Stomach smooth muscle (tissue), 2 donors: ENCODE measurements around the gene AGBL1.

ENCODE experiments used
- H3K27ac ChIP-seq: one replicate; pipeline ENCODE4 v1.7.0; 2013; ENCODE audit warnings: mild to moderate bottlenecking, low read length, inconsistent platforms
- H3K27me3 ChIP-seq, 2 donors: one replicate each; pipeline ENCODE4 v1.7.0; 2013; ENCODE audit warnings: low read length in 2 of 2; ENCODE audit not compliant: insufficient read depth in 2 of 2, control insufficient read depth in 1 of 2
- H3K36me3 ChIP-seq, 2 donors: one replicate each; pipeline ENCODE4 v1.7.0; 2013; ENCODE audit warnings: low read length in 2 of 2; ENCODE audit not compliant: control insufficient read depth in 2 of 2, insufficient read depth in 2 of 2
- H3K4me1 ChIP-seq: one replicate; pipeline ENCODE4 v1.7.0; 2013; ENCODE audit warnings: low read length; ENCODE audit not compliant: control insufficient read depth, insufficient read depth
- H3K4me3 ChIP-seq, 2 donors: one replicate each; pipeline ENCODE4 v1.7.0; 2013; ENCODE audit warnings: low read length in 2 of 2
- H3K9ac ChIP-seq, 2 donors: one replicate each; pipeline ENCODE4 v1.7.0; 2013; ENCODE audit warnings: low read length in 2 of 2, mild to moderate bottlenecking in 1 of 2
- H3K9me3 ChIP-seq, 2 donors: one replicate each; pipeline ENCODE4 v1.7.0; 2013; ENCODE audit warnings: low read length in 2 of 2; ENCODE audit not compliant: control insufficient read depth in 2 of 2
- donor health status: healthy.
- donor health status: Pancreatic carcinoma.

The AGBL1 gene

GRCh38 chr15:86541540-86541939 lies 461.9 kb downstream of the AGBL1 start:
- H3K27me3 ChIP-seq: no peaks in the 10 kb centered on the region
- H3K27ac ChIP-seq: no peak overlapping the region
- H3K4me1 ChIP-seq: no peaks in the 10 kb centered on the region
- no peak overlapping the region for H3K4me3 ChIP-seq
- no peak overlapping the region for H3K9ac ChIP-seq
- no peaks in the 10 kb centered on the region for H3K9me3 ChIP-seq
- no peaks in the 10 kb centered on the region for H3K36me3 ChIP-seq

GRCh38 chr15:86550075-86550474 lies 470.4 kb downstream of the AGBL1 start:
- no peaks in the 10 kb centered on the region for H3K4me1 ChIP-seq
- H3K4me3 ChIP-seq: no peak overlapping the region
- no peaks in the 10 kb centered on the region for H3K27me3 ChIP-seq
- H3K9me3 ChIP-seq: peaks cover 0 to 4% of the 10 kb centered on the region in 2 donors
- no peaks in the 10 kb centered on the region for H3K36me3 ChIP-seq
- H3K27ac ChIP-seq: no peak overlapping the region
- no peak overlapping the region for H3K9ac ChIP-seq

GRCh38 chr15:86553108-86553507 lies 473.4 kb downstream of the AGBL1 start:
- H3K27ac ChIP-seq: no peak overlapping the region
- H3K27me3 ChIP-seq: no peaks in the 10 kb centered on the region
- H3K9ac ChIP-seq: no peak overlapping the region
- peaks cover 0 to 4% of the 10 kb centered on the region in 2 donors for H3K9me3 ChIP-seq
- no peaks in the 10 kb centered on the region for H3K4me1 ChIP-seq
- no peaks in the 10 kb centered on the region for H3K36me3 ChIP-seq
- no peak overlapping the region for H3K4me3 ChIP-seq

- Histone ChIP-seq H3K9ac (no peak overlapping the region), H3K4me1 (no peaks in the 10 kb centered on the region), H3K27ac (no peak overlapping the region), H3K4me3 (no peak overlapping the region), H3K36me3 (no peaks in the 10 kb centered on the region), H3K27me3 (no peaks in the 10 kb centered on the region), H3K9me3 (no peaks in the 10 kb centered on the region)
Measured at GRCh38 chr15:86555098-86555497, 475.4 kb downstream of the AGBL1 start.

GRCh38 chr15:86555939-86556338 lies 476.3 kb downstream of the AGBL1 start:
- no peak overlapping the region for H3K27ac ChIP-seq
- no peaks in the 10 kb centered on the region for H3K27me3 ChIP-seq
- no peak overlapping the region for H3K9ac ChIP-seq
- no peaks in the 10 kb centered on the region for H3K4me1 ChIP-seq
- no peaks in the 10 kb centered on the region for H3K36me3 ChIP-seq
- no peaks in the 10 kb centered on the region for H3K9me3 ChIP-seq
- H3K4me3 ChIP-seq: no peak overlapping the region

GRCh38 chr15:86556396-86557017 lies 476.8 kb downstream of the AGBL1 start:
- H3K27me3 ChIP-seq: no peaks in the 10 kb centered on the region
- no peaks in the 10 kb centered on the region for H3K36me3 ChIP-seq
- H3K9me3 ChIP-seq: no peaks in the 10 kb centered on the region
- no peak overlapping the region for H3K27ac ChIP-seq
- H3K4me3 ChIP-seq: no peak overlapping the region
- H3K4me1 ChIP-seq: no peaks in the 10 kb centered on the region
- H3K9ac ChIP-seq: no peak overlapping the region

GRCh38 chr15:86557018-86557550 lies 477.4 kb downstream of the AGBL1 start:
- no peaks in the 10 kb centered on the region for H3K9me3 ChIP-seq
- H3K9ac ChIP-seq: no peak overlapping the region
- no peaks in the 10 kb centered on the region for H3K27me3 ChIP-seq
- H3K36me3 ChIP-seq: no peaks in the 10 kb centered on the region
- no peak overlapping the region for H3K27ac ChIP-seq
- no peak overlapping the region for H3K4me3 ChIP-seq
- H3K4me1 ChIP-seq: no peaks in the 10 kb centered on the region

- Histone ChIP-seq H3K9me3 (no peaks in the 10 kb centered on the region), H3K27me3 (no peaks in the 10 kb centered on the region), H3K27ac (no peak overlapping the region), H3K4me1 (no peaks in the 10 kb centered on the region), H3K9ac (no peak overlapping the region), H3K4me3 (no peak overlapping the region), H3K36me3 (no peaks in the 10 kb centered on the region)
Measured at GRCh38 chr15:86558252-86558651, 478.6 kb downstream of the AGBL1 start.

GRCh38 chr15:86558686-86559085 lies 479.0 kb downstream of the AGBL1 start:
- no peak overlapping the region for H3K9ac ChIP-seq
- no peak overlapping the region for H3K27ac ChIP-seq
- H3K4me1 ChIP-seq: no peaks in the 10 kb centered on the region
- no peaks in the 10 kb centered on the region for H3K9me3 ChIP-seq
- H3K27me3 ChIP-seq: no peaks in the 10 kb centered on the region
- no peaks in the 10 kb centered on the region for H3K36me3 ChIP-seq
- H3K4me3 ChIP-seq: no peak overlapping the region

GRCh38 chr15:86568378-86568777 lies 488.7 kb downstream of the AGBL1 start:
- Histone ChIP-seq H3K27ac (no peak overlapping the region), H3K9ac (no peak overlapping the region), H3K4me3 (no peak overlapping the region), H3K4me1 (no peaks in the 10 kb centered on the region), H3K27me3 (peaks cover 2 to 4% of the 10 kb centered on the region in 2 donors), H3K36me3 (no peaks in the 10 kb centered on the region), H3K9me3 (no peaks in the 10 kb centered on the region)

- H3K4me1 ChIP-seq: no peaks in the 10 kb centered on the region
- no peak overlapping the region for H3K27ac ChIP-seq
- no peak overlapping the region for H3K4me3 ChIP-seq
- no peaks in the 10 kb centered on the region for H3K9me3 ChIP-seq
- H3K9ac ChIP-seq: no peak overlapping the region
- peaks cover 4% of the 10 kb centered on the region in 2 donors for H3K27me3 ChIP-seq
- H3K36me3 ChIP-seq: no peaks in the 10 kb centered on the region
Measured at GRCh38 chr15:86570738-86571137, 491.1 kb downstream of the AGBL1 start.
